GM21528 (cell line): Measurements from ENCODE around the gene ATL1.
"Not testable (repeated sequence)": the region's sequence is repeated elsewhere in the genome, so short reads cannot be mapped to it uniquely, and the experiment has no call there.

Experiments used
- ATAC-seq: cut with Tn5 transposase; IDR thresholded peaks from one replicate; pipeline ENCODE4 v1.9.1; 2021; ENCODE audit warnings: mild to moderate bottlenecking, moderate library complexity; ENCODE audit not compliant: unreplicated experiment, low FRiP score

ATL1 gene

GRCh38 chr14:50533806-50534205, 26.1 kb upstream of the ATL1 start:
- ATAC-seq = no peak

- ATAC-seq = no peak
Observed at GRCh38 chr14:50534416-50534815, 25.5 kb upstream of the ATL1 start.

GRCh38 chr14:50534997-50535396, 24.9 kb upstream of the ATL1 start:
- ATAC-seq = no peak

GRCh38 chr14:50538034-50538433, 21.9 kb upstream of the ATL1 start:
- not testable (repeated sequence) for ATAC-seq

- no peak for ATAC-seq
Observed at GRCh38 chr14:50539051-50539450, 20.9 kb upstream of the ATL1 start.

GRCh38 chr14:50541159-50541567, 18.8 kb upstream of the ATL1 start:
- ATAC-seq = no peak

- ATAC-seq = no peak
Observed at GRCh38 chr14:50542941-50543418, 17.0 kb upstream of the ATL1 start.

GRCh38 chr14:50544911-50545310, 15.0 kb upstream of the ATL1 start:
- no peak for ATAC-seq

GRCh38 chr14:50545618-50546017, 14.3 kb upstream of the ATL1 start:
- no peak for ATAC-seq

- ATAC-seq = no peak
Observed at GRCh38 chr14:50550294-50550693, 9.7 kb upstream of the ATL1 start.

GRCh38 chr14:50551877-50552276, 8.1 kb upstream of the ATL1 start:
- ATAC-seq = no peak

- ATAC-seq = not testable (repeated sequence)
Observed at GRCh38 chr14:50552796-50553195, 7.1 kb upstream of the ATL1 start.

GRCh38 chr14:50560931-50561285, 963 bp downstream of the ATL1 start:
- no peak for ATAC-seq

- no peak for ATAC-seq
Observed at GRCh38 chr14:50562841-50563240, 2.9 kb downstream of the ATL1 start.

GRCh38 chr14:50569714-50570274, 9.8 kb downstream of the ATL1 start:
- no peak for ATAC-seq

- no peak for ATAC-seq
Observed at GRCh38 chr14:50573862-50574261, 13.9 kb downstream of the ATL1 start.

GRCh38 chr14:50575769-50576168, 15.8 kb downstream of the ATL1 start:
- ATAC-seq = no peak

GRCh38 chr14:50577982-50578381, 18.0 kb downstream of the ATL1 start:
- ATAC-seq = no peak

GRCh38 chr14:50578433-50578832, 18.5 kb downstream of the ATL1 start:
- no peak for ATAC-seq

GRCh38 chr14:50590464-50590863, 30.5 kb downstream of the ATL1 start:
- ATAC-seq = no peak

- ATAC-seq = no peak
Observed at GRCh38 chr14:50594577-50595316, 34.8 kb downstream of the ATL1 start.

GRCh38 chr14:50598765-50599164, 38.8 kb downstream of the ATL1 start:
- ATAC-seq = no peak
